ENCODE measurements around the gene IRAK3.

IRAK3 gene

DNA sequence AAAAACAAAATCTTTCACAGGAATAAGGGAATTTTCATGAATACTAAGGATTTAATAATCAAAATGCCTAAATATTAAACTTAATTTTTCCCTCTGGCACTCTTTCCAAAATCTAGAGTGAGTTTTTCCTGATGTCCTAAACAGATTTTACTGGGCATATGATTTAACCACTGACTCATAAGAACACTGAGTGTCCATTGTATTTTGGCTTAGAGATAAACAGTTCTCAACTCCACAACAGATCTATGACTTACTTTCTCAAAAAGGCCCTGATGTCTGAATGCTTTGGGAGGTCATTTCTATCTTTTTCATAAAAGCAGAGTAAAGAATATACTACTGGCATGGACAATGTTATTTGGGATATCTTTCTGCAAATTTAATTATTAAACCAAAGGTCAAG, 34.2 kb upstream of the IRAK3 start:
- DNase-seq, result no peak
- Histone ChIP-seq H3K27ac (ENCODE audit: insufficient read depth, low read length, poor library complexity, severe bottlenecking) (no peak overlapping the region), H3K36me3 (ENCODE audit: control insufficient read depth, insufficient read depth, low read length) (peaks cover 17% of the 10 kb centered on the region), H3K27me3 (replicated peaks; ENCODE audit: control insufficient read depth, insufficient read depth, low read length, poor library complexity, severe bottlenecking) (no peaks in the 10 kb centered on the region), H3K4me3 (ENCODE audit: insufficient read depth, low read depth, low read length, poor library complexity, severe bottlenecking) (no peak overlapping the region), H3K9me3 (ENCODE audit: control insufficient read depth, low read length) (no peaks in the 10 kb centered on the region), H3K4me1 (ENCODE audit: control insufficient read depth, insufficient read depth, low read length, poor library complexity, severe bottlenecking) (no peaks in the 10 kb centered on the region)

DNA sequence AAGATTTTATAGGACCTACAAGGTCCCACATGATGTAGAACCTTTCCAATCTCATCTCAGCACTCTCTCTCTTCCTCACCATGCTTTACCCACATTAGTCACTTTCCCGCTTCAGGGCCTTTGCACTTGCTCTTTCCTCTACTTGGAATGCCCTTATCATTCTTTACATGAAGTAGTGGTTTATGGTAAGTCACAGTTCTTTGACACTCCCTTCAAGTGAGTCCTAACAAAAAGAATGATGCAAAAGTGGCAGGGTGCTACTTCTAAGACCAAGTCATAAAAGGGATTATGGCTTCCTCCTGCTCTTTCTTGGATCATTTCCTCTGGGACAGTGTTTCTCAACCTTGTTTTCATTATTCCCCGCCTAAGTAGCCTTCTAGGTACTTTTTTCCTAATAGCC, 32.4 kb upstream of the IRAK3 start:
- no peak overlapping the region for H3K27ac ChIP-seq (ENCODE audit: insufficient read depth, low read length, poor library complexity, severe bottlenecking)
- H3K36me3 ChIP-seq (ENCODE audit: control insufficient read depth, insufficient read depth, low read length), result peaks cover 12% of the 10 kb centered on the region
- no peaks in the 10 kb centered on the region for H3K9me3 ChIP-seq (ENCODE audit: control insufficient read depth, low read length)
- no peaks in the 10 kb centered on the region for H3K27me3 ChIP-seq (replicated peaks; ENCODE audit: control insufficient read depth, insufficient read depth, low read length, poor library complexity, severe bottlenecking)
- H3K4me1 ChIP-seq (ENCODE audit: control insufficient read depth, insufficient read depth, low read length, poor library complexity, severe bottlenecking), result no peaks in the 10 kb centered on the region
- no peak for DNase-seq
- H3K4me3 ChIP-seq (ENCODE audit: insufficient read depth, low read depth, low read length, poor library complexity, severe bottlenecking), result no peak overlapping the region

DNA sequence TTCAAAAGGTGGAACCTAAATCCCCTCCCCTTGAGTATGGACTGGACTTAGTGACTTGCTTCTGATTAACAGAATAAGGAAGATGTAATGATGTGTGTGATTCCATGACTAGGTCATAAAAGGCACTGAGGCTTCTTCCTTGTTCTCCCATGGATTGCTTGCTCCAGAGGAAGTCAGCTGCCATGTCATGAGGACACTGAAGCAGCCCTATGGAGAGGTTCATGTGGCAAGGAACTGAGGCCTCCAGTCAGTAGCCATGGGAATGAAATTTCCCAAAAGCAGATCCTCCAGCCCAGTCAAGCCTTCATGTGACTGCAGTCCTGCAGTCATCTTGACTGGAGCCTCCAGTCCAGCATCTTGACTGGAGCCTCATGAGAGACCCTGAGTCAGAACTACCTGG, 29.9 kb upstream of the IRAK3 start:
- H3K4me1 ChIP-seq (ENCODE audit: control insufficient read depth, insufficient read depth, low read length, poor library complexity, severe bottlenecking), result no peaks in the 10 kb centered on the region
- H3K27me3 ChIP-seq (replicated peaks; ENCODE audit: control insufficient read depth, insufficient read depth, low read length, poor library complexity, severe bottlenecking), result no peaks in the 10 kb centered on the region
- H3K27ac ChIP-seq (ENCODE audit: insufficient read depth, low read length, poor library complexity, severe bottlenecking), result no peak overlapping the region
- no peaks in the 10 kb centered on the region for H3K9me3 ChIP-seq (ENCODE audit: control insufficient read depth, low read length)
- no peak for DNase-seq
- no peak overlapping the region for H3K4me3 ChIP-seq (ENCODE audit: insufficient read depth, low read depth, low read length, poor library complexity, severe bottlenecking)
- peaks cover 12% of the 10 kb centered on the region for H3K36me3 ChIP-seq (ENCODE audit: control insufficient read depth, insufficient read depth, low read length)

DNA sequence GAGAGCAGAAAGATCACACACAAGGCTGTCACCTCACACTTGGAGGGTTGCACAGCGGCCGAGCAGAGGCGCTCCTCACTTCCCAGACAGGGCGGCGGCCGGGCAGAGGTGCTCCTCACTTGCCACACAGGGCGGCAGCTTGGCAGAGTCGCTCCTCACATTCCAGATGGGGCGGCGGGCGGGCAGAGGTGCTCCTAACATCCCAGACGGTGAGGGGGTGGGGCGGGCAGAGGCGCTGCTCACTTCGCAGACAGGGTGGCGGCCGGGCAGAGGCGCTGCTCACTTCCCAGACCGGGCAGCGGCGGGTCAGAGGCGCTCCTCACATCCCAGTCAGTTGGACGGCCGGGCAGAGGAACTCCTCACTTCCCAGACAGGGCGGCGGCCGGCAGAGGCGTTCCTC, 28.3 kb upstream of the IRAK3 start:
- no peak for DNase-seq
- no peak overlapping the region for H3K4me3 ChIP-seq (ENCODE audit: insufficient read depth, low read depth, low read length, poor library complexity, severe bottlenecking)
- H3K36me3 ChIP-seq (ENCODE audit: control insufficient read depth, insufficient read depth, low read length), result peaks cover 18% of the 10 kb centered on the region
- no peaks in the 10 kb centered on the region for H3K4me1 ChIP-seq (ENCODE audit: control insufficient read depth, insufficient read depth, low read length, poor library complexity, severe bottlenecking)
- H3K9me3 ChIP-seq (ENCODE audit: control insufficient read depth, low read length), result no peaks in the 10 kb centered on the region
- no peak overlapping the region for H3K27ac ChIP-seq (ENCODE audit: insufficient read depth, low read length, poor library complexity, severe bottlenecking)
- no peaks in the 10 kb centered on the region for H3K27me3 ChIP-seq (replicated peaks; ENCODE audit: control insufficient read depth, insufficient read depth, low read length, poor library complexity, severe bottlenecking)

DNA sequence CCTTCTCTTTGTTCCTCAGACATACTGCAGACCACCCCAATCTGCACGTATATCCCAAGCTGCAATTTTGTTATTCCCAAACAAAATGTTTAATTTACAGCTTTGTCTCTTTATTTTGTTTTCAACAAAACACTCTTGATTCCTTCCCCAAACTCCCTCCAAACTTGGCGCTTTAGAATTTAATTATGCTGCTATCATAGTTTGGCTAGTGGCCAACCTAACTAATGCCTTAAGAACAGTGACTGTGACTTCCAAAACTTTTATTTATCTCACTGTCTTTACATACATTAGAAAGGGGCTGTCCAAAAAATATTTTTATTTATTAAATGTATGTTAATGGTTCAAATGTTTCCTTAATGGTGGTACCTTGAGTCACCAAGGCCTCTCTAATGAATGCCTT, 26.3 kb upstream of the IRAK3 start:
- peaks cover 4% of the 10 kb centered on the region for H3K4me1 ChIP-seq (ENCODE audit: control insufficient read depth, insufficient read depth, low read length, poor library complexity, severe bottlenecking)
- no peak overlapping the region for H3K27ac ChIP-seq (ENCODE audit: insufficient read depth, low read length, poor library complexity, severe bottlenecking)
- DNase-seq, result no peak
- peaks cover 18% of the 10 kb centered on the region for H3K36me3 ChIP-seq (ENCODE audit: control insufficient read depth, insufficient read depth, low read length)
- no peaks in the 10 kb centered on the region for H3K9me3 ChIP-seq (ENCODE audit: control insufficient read depth, low read length)
- no peaks in the 10 kb centered on the region for H3K27me3 ChIP-seq (replicated peaks; ENCODE audit: control insufficient read depth, insufficient read depth, low read length, poor library complexity, severe bottlenecking)
- H3K4me3 ChIP-seq (ENCODE audit: insufficient read depth, low read depth, low read length, poor library complexity, severe bottlenecking), result no peak overlapping the region

DNA sequence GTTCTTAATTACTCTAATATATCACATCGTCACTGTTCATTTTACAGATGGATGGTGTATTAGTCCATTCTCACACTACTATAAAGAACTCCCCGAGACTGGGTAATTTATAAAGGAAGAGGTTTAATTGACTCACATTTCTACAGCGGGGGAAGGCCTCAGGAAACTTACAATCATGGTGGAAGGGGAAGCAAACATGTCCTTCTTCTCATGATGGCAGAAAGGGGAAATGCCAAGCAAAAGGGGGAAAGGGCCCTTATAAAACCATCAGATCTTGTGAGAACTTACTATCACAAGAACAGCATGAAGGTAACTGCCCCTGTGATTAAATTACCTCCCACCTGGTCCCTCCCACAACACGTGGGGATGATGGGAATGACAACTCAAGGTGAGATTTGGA, 25.7 kb upstream of the IRAK3 start:
- peaks cover 4% of the 10 kb centered on the region for H3K4me1 ChIP-seq (ENCODE audit: control insufficient read depth, insufficient read depth, low read length, poor library complexity, severe bottlenecking)
- peaks cover 18% of the 10 kb centered on the region for H3K36me3 ChIP-seq (ENCODE audit: control insufficient read depth, insufficient read depth, low read length)
- no peak overlapping the region for H3K27ac ChIP-seq (ENCODE audit: insufficient read depth, low read length, poor library complexity, severe bottlenecking)
- no peaks in the 10 kb centered on the region for H3K27me3 ChIP-seq (replicated peaks; ENCODE audit: control insufficient read depth, insufficient read depth, low read length, poor library complexity, severe bottlenecking)
- DNase-seq, result no peak
- no peak overlapping the region for H3K4me3 ChIP-seq (ENCODE audit: insufficient read depth, low read depth, low read length, poor library complexity, severe bottlenecking)
- no peaks in the 10 kb centered on the region for H3K9me3 ChIP-seq (ENCODE audit: control insufficient read depth, low read length)

DNA sequence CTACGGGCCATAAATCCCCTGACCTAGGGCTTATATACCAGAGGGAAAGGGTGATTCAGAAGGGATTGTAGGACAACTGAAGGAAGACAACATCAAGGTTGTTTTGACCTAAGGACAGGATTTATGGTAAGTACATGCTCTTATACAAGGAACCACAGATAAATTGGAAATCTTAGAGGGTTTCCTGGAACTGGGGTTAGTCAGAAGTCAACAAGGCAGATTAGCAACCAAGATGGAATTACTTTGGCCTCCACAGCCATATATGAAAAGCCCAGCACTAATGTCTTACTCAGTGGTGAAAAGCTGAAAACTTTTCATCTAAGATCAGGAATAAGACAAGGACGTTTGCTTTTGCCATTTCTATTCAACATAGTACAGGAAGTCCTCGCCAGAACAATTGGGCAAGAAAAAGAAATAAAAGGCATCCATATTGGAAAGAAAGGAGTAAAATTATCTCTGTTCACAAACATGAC, 24.6 kb upstream of the IRAK3 start:
- Histone ChIP-seq H3K27me3 (replicated peaks; ENCODE audit: control insufficient read depth, insufficient read depth, low read length, poor library complexity, severe bottlenecking) (no peaks in the 10 kb centered on the region), H3K27ac (ENCODE audit: insufficient read depth, low read length, poor library complexity, severe bottlenecking) (no peak overlapping the region), H3K4me3 (ENCODE audit: insufficient read depth, low read depth, low read length, poor library complexity, severe bottlenecking) (no peak overlapping the region), H3K9me3 (ENCODE audit: control insufficient read depth, low read length) (no peaks in the 10 kb centered on the region), H3K4me1 (ENCODE audit: control insufficient read depth, insufficient read depth, low read length, poor library complexity, severe bottlenecking) (peaks cover 4% of the 10 kb centered on the region), H3K36me3 (ENCODE audit: control insufficient read depth, insufficient read depth, low read length) (peaks cover 12% of the 10 kb centered on the region)
- DNase-seq, result no peak

DNA sequence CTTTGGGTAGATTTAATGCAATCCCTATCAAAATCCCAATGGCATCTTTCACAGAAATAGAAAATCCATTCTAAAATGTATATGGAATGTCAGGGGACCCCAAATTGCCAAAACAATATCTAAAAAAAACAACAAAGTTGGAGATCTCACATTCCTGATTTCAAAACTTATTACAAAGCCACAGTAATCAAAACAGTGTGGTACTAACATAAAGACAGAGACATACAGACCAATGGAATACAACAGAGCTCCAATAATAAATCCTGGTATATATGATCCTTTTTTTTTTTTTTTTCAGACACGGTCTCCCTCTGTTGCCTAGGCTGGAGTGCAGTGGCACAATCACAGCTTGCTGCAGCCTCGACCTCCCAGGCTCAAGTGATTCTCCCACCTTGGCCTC, 23.9 kb upstream of the IRAK3 start:
- peaks cover 4% of the 10 kb centered on the region for H3K4me1 ChIP-seq (ENCODE audit: control insufficient read depth, insufficient read depth, low read length, poor library complexity, severe bottlenecking)
- H3K9me3 ChIP-seq (ENCODE audit: control insufficient read depth, low read length), result no peaks in the 10 kb centered on the region
- H3K27ac ChIP-seq (ENCODE audit: insufficient read depth, low read length, poor library complexity, severe bottlenecking), result no peak overlapping the region
- H3K36me3 ChIP-seq (ENCODE audit: control insufficient read depth, insufficient read depth, low read length), result peaks cover 12% of the 10 kb centered on the region
- H3K27me3 ChIP-seq (replicated peaks; ENCODE audit: control insufficient read depth, insufficient read depth, low read length, poor library complexity, severe bottlenecking), result no peaks in the 10 kb centered on the region
- no peak for DNase-seq
- H3K4me3 ChIP-seq (ENCODE audit: insufficient read depth, low read depth, low read length, poor library complexity, severe bottlenecking), result no peak overlapping the region

DNA sequence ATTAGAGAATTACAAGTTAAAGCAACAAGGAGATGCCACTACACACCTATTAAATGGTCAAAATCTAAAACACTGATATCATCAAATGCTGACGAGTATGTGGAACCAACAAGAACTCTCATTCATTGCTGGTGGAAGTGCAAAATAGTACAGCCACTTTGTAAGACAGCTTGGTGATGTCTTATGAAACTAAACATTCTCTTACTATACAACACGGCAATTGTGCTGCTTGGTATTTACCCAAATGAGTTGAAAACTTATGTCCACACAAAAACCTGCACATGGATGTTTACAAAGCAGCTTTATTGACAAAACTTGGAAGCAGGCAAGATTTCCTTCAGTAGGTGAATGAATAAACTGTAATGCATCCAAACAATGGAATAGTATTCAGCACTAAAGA, 22.5 kb upstream of the IRAK3 start:
- Histone ChIP-seq H3K4me3 (ENCODE audit: insufficient read depth, low read depth, low read length, poor library complexity, severe bottlenecking) (no peak overlapping the region), H3K9me3 (ENCODE audit: control insufficient read depth, low read length) (no peaks in the 10 kb centered on the region), H3K36me3 (ENCODE audit: control insufficient read depth, insufficient read depth, low read length) (peaks cover 11% of the 10 kb centered on the region), H3K4me1 (ENCODE audit: control insufficient read depth, insufficient read depth, low read length, poor library complexity, severe bottlenecking) (peaks cover 4% of the 10 kb centered on the region), H3K27me3 (replicated peaks; ENCODE audit: control insufficient read depth, insufficient read depth, low read length, poor library complexity, severe bottlenecking) (no peaks in the 10 kb centered on the region), H3K27ac (ENCODE audit: insufficient read depth, low read length, poor library complexity, severe bottlenecking) (no peak overlapping the region)
- no peak for DNase-seq

DNA sequence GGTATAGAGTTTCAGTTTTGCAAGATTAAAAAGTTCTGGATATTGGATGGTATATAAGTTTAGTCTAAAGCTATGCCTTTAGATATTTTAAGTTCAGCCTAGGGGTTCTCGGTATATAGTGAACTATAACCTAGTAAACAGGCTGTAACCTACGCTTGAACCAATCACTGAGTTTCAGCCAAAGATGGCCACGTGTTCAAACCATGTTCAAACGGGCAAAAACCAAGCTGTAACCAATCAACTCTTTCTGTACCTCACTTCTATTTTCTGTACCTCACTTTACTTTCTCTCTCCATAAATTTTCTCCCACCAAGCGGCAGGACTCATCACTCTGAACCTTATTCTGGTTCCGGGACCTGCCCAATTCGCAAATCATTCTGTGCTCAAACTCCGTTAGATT, 20.6 kb upstream of the IRAK3 start:
- H3K27ac ChIP-seq (ENCODE audit: insufficient read depth, low read length, poor library complexity, severe bottlenecking), result peak overlapping the region; percentile 95
- H3K4me1 ChIP-seq (ENCODE audit: control insufficient read depth, insufficient read depth, low read length, poor library complexity, severe bottlenecking), result peaks cover 4% of the 10 kb centered on the region
- peak overlapping the region; percentile 77 for H3K4me3 ChIP-seq (ENCODE audit: insufficient read depth, low read depth, low read length, poor library complexity, severe bottlenecking)
- H3K36me3 ChIP-seq (ENCODE audit: control insufficient read depth, insufficient read depth, low read length), result peaks cover 6% of the 10 kb centered on the region
- DNase-seq, result no peak
- H3K9me3 ChIP-seq (ENCODE audit: control insufficient read depth, low read length), result no peaks in the 10 kb centered on the region
- H3K27me3 ChIP-seq (replicated peaks; ENCODE audit: control insufficient read depth, insufficient read depth, low read length, poor library complexity, severe bottlenecking), result no peaks in the 10 kb centered on the region
